Measurements from ENCODE around the gene USH2A. TPM values are rescaled to one million over a fixed set of nuclear protein-coding genes. Genes with fewer than 3 reads are reported as not detected.
A peak's percentile ranks its signal among the peaks of the same experiment; 100 is the strongest.

Gene USH2A
- total and polyA plus RNA-seq, 12 donors: 0.03 to 1.9 (median 0.16) TPM; not detected in 3

DNA sequence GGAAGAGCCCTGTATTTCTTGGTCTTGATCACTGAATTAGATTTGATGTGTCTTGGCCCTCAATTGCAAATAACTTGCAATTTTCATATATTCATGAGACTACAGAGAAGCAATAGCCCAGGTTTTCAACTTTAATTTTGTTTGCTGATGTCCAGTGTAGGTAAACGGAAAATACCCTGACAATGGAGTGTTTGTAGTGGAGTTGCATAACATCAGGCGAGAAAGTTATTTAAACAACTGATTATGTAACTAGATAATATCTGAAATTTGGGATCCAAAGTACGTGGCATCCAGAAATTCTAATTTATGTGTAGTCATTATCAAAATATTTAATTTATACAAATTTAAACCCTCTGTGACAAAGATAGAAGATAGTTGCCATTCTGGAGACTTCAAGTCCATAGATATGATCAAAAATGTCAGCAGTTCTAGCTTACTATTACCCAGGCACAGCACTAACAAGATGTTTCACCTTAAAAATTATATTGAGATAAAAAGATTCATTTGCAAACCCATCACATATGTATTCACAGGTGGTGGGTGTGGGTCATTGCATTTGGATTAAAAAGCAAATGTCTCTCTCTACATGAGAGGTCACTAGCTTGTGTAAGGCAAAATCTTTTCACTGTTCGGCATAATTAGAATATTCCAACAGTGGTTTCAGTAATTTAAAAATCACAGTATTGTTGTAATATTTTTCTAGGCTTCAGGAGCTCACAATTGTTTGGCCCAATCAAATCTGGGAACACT is 705.4 kb downstream of the USH2A start:
- Histone ChIP-seq H3K36me3 (replicated peaks in 1 of 2) (no peaks in the 10 kb centered on the region), H3K4me1 (replicated peaks in 1 of 2) (no peaks in the 10 kb centered on the region), H3K27ac (no peak overlapping the region), H3K4me3 (no peak overlapping the region), H3K27me3 (no peaks in the 10 kb centered on the region), H3K9me3 (replicated peaks in 1 of 3) (no peaks in the 10 kb centered on the region)
- intact Hi-C loops (cut with DNase I): no loop called here
- no peak for TF ChIP-seq POLR2A (IDR thresholded peaks at IDR 0.05)
- TF ChIP-seq, protein P1, sequence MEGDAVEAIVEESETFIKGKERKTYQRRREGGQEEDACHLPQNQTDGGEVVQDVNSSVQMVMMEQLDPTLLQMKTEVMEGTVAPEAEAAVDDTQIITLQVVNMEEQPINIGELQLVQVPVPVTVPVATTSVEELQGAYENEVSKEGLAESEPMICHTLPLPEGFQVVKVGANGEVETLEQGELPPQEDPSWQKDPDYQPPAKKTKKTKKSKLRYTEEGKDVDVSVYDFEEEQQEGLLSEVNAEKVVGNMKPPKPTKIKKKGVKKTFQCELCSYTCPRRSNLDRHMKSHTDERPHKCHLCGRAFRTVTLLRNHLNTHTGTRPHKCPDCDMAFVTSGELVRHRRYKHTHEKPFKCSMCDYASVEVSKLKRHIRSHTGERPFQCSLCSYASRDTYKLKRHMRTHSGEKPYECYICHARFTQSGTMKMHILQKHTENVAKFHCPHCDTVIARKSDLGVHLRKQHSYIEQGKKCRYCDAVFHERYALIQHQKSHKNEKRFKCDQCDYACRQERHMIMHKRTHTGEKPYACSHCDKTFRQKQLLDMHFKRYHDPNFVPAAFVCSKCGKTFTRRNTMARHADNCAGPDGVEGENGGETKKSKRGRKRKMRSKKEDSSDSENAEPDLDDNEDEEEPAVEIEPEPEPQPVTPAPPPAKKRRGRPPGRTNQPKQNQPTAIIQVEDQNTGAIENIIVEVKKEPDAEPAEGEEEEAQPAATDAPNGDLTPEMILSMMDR (IDR thresholded peaks at IDR 0.05): no peak
- WGBS, 4 donors: 72 to 84% (median 77%) methylated on average over 4 of the region's 4 CpGs
- DNase-seq: no peak

DNA sequence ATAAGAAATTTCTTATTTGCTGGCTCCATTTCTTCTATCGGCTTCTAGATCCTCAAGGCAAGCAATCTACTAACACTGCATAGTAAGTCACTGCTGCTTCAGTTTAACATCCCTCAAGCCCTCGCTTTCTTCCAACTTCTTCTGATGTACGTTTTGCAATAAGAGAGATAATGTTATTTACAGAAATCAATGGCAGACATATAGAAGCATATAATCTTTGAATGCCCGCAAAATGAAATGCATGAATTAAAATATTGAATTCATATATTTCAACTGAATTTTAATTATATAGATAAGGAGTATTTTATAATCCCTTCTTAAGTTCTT is 712.4 kb downstream of the USH2A start:
- no peaks in the 10 kb centered on the region for H3K36me3 ChIP-seq (replicated peaks in 1 of 2)
- no peaks in the 10 kb centered on the region for H3K9me3 ChIP-seq (replicated peaks in 1 of 3)
- no peak for DNase-seq
- TF ChIP-seq, protein P1 (IDR thresholded peaks at IDR 0.05): no peak
- no peak for TF ChIP-seq POLR2A (IDR thresholded peaks at IDR 0.05)
- intact Hi-C loops (cut with DNase I): no loop called here
- 76 to 81% (median 78%) methylated on average over 4 of the region's 4 CpGs for WGBS, 4 donors
- H3K4me1 ChIP-seq (replicated peaks in 1 of 2): no peaks in the 10 kb centered on the region
- H3K4me3 ChIP-seq: no peak overlapping the region
- H3K27ac ChIP-seq: no peak overlapping the region
- no peaks in the 10 kb centered on the region for H3K27me3 ChIP-seq

DNA sequence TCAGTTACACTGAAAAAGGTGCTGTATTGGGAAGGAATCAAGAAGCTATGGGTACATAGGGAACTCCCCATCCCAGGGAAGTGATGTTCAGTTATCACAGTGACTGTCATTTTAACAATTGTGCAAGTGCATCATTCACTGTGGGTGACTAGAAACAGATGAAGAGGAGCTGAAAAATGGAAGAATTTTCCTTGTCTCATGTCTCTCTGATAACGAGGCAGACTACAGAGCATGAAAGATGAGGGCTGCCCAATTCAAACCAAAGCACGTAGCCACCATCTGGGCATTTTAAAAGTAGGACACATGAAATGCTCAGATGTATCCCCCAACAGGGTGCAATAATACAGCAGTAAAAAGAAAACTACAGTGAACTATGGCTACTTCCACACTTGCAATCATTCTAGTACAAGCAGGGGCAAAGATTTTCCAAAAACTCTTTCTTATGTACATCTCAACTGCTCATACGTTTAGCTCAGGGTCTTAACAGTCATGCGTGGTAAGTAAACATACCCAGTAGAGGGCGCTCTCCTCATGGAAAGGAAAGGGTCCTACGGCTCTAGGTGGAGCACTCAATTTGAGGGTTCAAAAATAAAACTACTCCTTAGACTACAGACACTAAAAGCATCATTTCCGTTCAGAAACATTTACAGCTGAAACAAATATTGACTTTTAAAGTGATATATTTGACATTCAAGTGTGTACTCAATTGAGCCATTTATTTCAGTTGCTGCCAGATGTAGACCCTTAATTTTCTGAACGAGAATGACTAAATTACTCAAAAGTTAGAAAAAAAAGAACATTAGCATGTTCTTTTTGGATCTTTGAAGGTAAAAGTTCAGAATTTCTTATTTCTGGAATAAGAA is 713.0 kb downstream of the USH2A start:
- peak in 3 of 7 donors; percentile 5 to 22 (median 19) for DNase-seq
- Histone ChIP-seq H3K4me1 (replicated peaks in 1 of 2) (no peaks in the 10 kb centered on the region), H3K27me3 (no peaks in the 10 kb centered on the region), H3K4me3 (no peak overlapping the region), H3K36me3 (replicated peaks in 1 of 2) (no peaks in the 10 kb centered on the region), H3K27ac (no peak overlapping the region), H3K9me3 (replicated peaks in 1 of 3) (no peaks in the 10 kb centered on the region)
- no peak for TF ChIP-seq POLR2A (IDR thresholded peaks at IDR 0.05)
- TF ChIP-seq, protein P1 (IDR thresholded peaks at IDR 0.05): peak in 4 of 6 experiments; percentile 12 to 38 (median 25)
- intact Hi-C loops (cut with DNase I): no loop called here
- WGBS, 4 donors: 24 to 31% (median 27%) methylated on average over 8 of the region's 8 CpGs

DNA sequence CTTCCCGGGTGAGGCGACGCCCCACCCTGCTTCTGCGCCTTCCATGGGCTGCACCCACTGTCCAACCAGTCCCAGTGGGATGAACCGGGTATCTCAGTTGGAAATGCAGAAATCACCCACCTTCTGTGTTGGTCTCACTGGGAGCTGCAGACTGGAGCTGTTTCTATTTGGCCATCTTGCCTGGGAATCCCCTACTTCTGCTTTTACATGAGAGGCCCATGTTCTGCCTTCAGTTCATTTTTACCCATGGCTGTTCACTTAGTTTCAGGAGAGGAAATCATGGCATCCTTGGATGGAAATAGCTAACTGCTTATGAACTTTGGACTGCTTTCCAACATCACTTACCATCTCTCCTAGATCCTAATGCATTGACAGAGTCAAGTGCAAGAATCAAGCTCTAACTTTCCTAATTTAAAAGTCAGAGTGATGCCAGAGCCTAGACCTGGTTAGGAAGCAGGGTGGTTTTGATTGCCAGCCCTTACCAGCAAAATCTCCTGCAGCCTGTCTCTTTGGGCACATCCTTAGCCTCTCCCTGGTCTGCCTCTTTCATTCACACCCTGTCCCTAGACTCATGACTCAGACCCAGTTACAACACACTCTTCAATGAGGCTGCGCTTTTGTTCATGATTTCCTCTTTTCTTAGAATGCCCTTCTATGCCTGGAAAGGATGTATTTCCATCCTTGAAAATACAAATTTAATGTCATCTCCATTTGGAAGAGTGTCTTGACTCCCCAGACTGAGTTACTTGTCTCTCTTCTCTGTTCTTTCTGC is 719.0 kb downstream of the USH2A start:
- TF ChIP-seq, protein P1 (IDR thresholded peaks at IDR 0.05): no peak

More for the DNA sequence above, 719.0 kb downstream of the USH2A start:
- H3K9me3 ChIP-seq (replicated peaks in 1 of 3): no peaks in the 10 kb centered on the region
- H3K4me1 ChIP-seq (replicated peaks in 1 of 2): no peaks in the 10 kb centered on the region
- intact Hi-C loops (cut with DNase I): no loop called here
- no peak for DNase-seq
- WGBS, 4 donors: 62 to 78% (median 73%) methylated on average over 6 of the region's 6 CpGs
- H3K36me3 ChIP-seq (replicated peaks in 1 of 2): no peaks in the 10 kb centered on the region
- H3K27me3 ChIP-seq: no peaks in the 10 kb centered on the region
- no peak overlapping the region for H3K27ac ChIP-seq
- H3K4me3 ChIP-seq: no peak overlapping the region

Data from adrenal gland (tissue), 12 donors.